ENCODE measurements around the gene LZIC.
"Not testable (repeated sequence)": the region's sequence is repeated elsewhere in the genome, so short reads cannot be mapped to it uniquely, and the experiment has no call there.

The LZIC gene

DNA sequence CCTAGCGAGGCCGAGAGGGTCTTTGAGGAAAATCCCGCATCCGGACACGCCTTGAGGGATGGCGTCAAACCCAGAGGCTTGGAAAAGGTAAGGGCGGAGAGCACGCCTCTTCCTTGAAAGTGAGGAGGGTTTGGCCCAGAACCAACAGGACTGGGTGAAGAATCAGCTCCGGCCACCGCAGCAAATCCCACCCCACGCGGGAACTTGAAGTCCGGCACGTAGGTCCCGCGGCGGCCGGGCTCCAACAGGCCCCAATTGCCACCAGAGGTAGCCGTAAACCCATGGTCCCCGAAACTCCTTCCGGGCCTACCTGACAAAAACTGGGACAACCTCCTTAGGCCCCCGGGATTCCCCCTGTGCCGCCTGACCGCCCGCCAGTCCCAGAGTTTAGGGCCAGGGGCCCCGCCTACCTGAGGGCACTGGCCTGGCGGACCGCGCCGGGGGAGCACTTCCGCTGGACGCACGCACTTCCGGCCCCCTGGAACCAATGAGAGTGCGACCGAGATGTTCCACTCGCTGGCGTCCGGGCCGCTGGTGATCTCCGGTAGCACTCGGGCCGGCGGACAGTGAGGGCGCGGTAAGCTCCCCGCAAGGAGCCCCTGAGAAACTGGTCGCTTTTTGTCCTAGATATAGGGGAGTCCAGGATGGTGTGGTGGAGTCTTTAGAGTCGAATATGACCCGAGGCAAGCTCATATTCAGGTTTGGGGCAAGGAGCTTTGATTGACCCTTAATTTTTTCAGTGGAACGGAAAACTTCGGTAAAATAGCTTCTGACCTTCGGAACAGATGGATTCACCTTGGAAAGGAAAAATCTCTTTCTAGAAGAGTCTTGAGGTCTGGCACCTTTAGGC lies at the start of gene LZIC, which contains the start of gene NMNAT1:
Gene LZIC (minus strand): TSS at position 453 of the 850 bp plus-strand sequence. CDS start 6,772 bp downstream, outside the sequence.
Gene NMNAT1 (plus strand): TSS at position 537 of the 850 bp plus-strand sequence. CDS start 28,599 bp downstream, outside the sequence.
- DNase-seq, result peak; percentile 90 to 91

DNA sequence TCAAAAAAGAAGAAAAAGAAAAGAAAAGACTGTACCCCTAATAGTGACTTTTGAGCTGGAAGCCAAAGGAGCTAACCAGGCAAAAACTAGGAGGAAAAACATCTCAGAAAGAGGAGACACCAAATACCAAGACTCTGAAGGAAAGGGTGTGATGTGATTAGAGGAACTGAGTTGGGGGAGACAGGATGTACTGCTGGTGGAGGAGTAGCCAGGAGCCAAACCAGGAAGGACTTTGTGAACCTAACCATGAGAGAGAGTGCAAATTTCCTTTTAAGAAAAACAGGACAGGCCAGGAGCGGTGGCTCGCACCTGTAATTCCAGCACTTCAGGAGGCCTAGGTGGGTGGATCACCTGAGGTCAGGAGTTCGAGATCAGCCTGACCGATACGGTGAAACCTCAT lies 49.7 kb upstream of the LZIC start:
- DNase-seq, result no peak

DNA sequence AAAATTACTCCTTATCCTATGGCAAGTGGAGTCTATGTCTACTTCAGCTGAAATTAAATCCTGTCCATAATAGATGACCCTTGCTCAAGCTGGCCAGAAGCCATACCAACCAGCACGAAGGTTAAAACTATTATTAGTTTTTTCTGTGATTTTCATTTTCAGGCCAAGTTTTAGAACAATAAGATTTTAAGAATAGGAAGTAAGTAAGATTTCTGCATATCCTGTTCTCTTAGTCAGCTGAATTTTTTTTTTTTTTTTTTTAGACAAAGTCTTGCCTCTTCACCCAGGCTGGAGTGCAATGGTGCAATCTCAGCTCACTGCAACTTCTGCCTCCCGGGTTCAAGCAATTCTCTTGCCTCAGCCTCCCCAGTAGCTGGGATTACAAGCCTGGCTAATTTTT lies 47.8 kb upstream of the LZIC start:
- DNase-seq, result no peak

DNA sequence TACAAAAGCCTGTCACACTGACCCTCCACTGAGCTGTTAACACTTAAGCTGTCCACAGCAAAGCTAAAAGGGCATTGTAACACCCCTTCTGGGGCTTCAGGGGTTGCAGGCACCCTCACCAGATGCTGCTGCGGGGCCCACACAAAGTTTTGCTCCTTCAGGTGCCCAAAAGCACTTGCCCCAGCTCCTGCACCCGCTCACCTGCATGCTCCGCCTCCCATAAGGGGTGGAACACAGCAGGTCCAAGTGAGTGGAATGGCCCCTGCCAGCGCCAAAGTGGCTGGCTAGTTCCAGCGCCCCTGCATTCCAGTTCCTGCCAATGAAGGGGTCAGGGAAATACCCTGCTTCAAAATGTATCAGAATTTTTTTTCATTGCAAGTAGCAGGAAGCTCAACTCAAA lies 46.6 kb upstream of the LZIC start:
- DNase-seq, result no peak

DNA sequence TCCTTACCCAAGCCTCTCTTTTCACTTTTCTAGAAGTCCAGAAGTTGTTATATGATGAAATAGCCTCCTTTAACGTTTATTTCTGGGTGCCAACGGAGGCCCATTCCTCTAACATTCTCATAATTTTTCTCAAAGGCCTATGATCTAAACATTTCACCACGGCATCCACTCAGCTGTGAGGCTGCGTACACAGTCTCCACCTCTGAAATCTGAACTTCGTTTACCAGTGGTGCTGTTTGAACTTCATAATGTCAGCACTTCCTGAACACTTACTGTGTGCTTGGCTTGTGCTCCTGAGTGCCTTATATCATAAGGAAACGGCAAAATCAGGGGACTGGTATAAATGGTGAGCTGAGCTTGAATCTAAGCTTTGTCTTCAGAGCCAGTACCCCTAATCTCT lies 41.8 kb upstream of the LZIC start:
- no peak for DNase-seq

DNA sequence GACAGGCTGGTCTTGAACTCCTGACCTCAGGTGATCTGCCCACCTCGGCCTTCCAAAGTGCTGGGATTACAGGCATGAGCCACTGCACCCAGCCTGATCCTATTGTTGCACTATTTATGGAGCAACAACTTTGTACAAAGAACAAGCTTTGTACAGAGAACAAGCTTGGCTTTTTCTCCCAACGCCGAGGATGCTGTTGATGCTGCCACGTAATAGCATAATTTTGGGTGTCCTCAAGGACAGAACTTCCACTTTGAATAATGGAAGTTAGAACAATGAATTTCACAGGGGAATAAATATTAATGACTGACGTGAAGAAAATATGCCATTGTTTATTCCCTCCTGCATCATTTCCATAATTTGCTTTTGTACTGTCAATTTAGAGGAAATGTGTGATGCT lies 41.1 kb upstream of the LZIC start:
- DNase-seq, result no peak

DNA sequence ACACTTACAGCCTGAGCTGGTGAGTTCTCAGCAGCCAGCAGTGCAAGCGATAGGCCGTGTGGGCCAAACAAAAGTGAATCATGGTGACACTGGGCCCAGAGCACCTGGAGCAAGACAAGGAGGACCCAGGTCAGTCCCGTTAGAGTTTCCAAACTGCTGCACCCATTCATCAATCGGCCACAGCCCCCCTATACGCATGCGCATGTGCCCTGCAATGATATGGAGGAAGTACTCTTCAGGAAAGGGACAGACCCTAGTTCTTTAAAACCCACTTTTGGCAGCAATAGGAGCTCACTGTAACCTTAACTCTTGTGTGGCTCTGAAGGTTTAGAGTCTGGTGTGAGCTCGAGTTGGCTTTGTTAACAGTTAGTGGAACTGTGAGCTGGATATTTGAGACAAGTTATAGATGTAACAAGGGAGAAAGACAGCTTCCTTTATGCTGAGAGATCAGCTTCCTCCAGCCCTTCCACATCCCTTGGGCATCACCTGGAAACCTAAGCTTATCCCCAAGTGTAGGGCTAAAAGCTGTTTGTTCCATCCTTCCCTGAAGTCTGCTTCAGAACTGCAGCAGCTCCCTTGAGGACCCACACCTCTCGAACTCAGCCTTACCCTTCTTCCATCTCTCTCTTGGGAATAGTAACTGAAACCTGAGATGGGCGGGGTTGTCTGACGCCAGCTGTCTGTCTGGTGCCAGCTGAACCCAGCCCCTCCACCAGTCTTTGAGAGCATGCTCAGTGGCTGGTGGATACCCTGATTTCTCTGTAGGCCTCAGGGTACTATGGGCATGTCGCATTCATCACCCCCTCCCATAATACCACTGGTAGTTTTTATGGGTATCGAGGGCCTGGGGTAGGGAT lies 17.7 kb upstream of the LZIC start:
- DNase-seq, result peak; percentile 8 to 69

DNA sequence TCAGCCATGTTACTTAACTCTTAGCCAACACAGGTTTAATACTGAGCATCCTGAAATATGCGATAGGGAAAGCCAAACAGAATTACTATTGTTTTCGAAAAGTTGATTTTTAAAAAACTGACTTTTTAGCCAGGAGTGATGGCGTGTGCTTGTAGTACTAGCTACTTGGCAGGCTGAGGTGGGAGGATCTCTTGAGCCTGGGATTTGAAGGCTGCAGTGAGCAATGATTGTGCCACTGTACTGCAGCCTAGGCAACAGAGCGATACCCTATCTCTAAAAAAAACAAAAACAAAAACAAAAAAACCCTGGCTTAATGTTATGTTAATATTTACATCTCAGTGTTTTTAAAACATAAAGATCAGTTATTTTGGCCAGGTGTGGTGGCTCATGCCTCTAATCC lies 16.8 kb upstream of the LZIC start:
- no peak for DNase-seq

DNA sequence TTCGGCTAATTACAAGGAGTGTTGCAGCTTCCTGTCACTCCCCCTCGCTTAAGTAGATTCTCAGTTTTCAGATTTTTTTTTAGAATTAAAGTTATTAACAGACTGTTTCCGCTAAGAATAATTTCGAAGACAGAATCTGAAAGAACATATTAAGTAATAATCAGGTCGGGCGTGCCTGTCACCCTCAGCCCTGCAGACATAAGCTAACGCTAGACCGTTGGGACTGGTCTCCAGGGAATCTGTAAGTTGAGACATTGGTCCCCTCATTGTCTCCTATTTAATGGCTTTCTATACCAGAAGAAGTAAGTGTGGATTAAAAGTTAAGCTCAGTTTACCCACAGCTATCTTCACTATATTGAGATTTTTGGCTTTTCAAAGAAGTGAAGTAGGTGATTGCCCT lies 14.5 kb upstream of the LZIC start:
- no peak for DNase-seq

DNA sequence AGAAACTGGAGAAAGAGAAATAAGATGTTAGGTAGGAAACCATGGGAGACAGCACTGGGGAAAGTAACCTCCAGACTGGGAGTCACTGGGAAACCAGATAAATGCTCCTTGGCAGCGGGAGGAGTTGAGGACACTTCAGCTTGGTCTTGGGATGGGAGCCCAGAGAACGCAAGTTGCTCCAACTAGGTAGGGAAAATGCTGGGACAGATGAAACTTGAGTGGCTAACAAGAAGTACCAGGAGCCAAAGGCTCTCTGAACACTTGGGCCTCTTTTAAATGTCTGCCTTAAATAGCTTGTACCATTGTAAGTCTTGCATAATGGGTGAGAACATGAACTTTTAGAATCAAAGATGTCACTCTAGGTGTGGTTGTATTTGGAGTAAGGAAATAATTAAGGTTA lies 3.1 kb upstream of the LZIC start:
- DNase-seq, result no peak

DNA sequence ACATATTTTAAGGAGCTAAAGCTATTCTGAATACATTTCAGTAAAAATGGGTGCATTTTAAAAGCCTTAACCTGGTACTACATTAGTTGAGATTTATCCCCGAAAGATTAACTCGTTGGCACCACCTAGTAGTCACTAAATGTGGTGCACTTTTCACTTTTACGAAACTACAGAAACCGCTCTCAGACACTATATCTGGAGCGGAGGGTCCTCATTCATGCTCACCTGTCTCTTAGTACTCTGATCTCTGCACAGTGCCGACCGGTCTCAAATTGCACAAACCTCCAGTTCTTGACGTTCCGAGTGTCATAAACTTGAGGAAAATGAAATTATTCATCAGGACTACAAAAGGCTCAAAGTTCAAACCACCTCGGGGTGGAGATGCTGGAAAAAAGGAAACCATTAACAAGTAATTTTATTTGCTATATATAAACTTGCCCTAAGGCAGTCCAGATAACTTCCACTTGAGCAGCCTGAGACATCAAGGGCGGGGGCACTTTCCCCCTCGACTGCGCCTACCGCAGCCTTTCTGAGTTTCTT lies 722 bp downstream of the LZIC start:
- DNase-seq, result peak; percentile 21 to 49

DNA sequence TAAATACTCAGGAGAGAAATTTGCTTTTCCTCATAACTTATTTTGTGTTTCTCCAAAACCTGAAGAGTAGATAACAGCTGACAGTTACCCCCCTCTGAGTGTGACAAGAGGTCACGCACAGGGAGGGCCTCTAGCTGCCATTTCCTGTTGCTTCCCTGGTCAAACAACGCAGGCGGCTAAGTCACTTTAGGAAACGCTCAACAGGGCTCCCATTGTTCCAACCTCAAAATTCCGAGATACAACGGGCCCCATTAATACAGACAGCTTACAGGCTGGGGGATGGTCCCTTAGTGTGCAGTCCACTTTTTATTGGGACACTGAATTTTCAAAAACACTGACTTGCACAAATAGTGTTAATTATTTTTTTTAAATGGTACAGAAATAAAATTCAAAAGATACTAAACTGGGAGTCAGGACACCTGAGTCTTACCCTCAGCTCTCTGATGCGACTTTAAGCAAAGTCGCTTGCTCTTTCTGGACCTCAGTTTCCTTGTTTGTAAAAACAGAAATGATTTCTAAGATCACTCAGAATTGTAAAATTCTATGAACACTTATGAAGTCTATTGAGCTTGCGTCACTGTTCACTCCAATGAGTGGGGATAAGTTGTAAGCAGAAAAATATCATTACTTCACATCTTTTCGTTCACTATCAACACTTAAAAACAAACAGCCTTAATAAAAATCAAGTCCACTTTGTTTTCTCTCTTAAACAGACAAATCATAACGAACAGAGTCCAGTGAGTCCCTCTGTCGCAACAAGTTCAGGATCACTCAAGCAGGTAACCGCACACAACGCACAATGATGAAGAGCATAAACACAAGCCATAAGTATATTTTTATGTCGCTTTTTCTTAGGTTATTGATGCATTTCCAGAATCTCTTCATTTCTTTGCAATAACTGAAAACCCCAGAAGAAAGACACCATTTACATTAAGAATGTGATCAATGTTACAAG lies 13.5 kb downstream of the LZIC start:
- DNase-seq, result no peak

DNA sequence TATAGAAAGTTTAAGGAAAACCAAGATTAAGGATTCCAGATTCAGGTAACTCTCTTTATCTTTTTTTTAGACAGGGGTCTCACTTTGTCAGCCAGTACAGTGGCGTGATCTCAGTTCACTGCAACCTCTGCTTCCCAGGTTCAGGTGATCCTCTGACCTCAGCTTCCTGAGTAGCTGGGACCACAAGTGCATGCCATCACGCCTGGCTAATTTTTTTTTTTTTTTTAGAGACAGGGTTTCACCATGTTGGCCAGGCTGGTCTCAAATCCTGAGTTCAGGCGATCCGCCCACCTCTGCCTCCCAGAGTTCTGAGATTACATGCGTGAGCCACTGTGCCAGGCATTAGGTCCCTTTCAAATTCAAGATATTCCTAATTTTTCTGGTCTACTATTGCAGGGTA lies 15.9 kb downstream of the LZIC start:
- no peak for DNase-seq

DNA sequence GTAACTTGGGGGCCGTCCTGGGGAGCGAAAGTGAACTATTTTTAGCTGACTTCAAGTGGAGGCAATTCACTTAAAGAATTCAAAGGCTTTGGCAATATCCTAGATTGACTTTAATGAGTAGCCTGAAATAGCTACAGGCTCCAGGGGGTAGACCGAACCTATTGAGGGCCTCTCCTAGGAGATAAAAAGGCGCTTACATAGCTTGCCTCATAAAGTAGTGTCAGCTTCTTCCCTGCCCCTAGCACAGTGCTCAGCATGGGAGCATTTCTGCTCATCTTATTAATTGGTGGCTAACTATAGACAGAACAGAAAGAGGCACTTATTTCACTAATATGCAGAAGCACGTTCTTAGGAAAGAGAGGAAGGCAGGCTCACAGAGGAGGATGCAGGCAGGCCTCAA lies 20.8 kb downstream of the LZIC start:
- DNase-seq, result no peak

DNA sequence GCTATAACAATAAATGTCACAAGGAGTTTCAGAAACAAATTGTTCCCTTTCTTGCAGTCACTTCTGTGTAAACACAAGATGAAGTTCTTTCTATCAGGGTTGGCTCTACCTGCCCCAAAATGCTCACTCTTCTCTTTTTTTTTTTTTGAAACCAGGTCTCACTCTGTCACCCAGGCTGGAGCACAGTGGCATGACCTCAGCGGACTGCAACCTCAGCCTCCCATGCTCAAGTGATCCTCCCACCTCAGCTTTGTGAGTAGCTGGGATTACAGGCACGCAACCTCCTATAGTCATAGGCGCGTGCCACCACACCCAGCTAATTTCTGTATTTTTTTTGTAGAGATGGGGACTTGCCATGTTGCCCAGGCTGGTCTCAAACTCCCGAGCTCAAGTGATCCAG lies 22.6 kb downstream of the LZIC start:
- no peak for DNase-seq

DNA sequence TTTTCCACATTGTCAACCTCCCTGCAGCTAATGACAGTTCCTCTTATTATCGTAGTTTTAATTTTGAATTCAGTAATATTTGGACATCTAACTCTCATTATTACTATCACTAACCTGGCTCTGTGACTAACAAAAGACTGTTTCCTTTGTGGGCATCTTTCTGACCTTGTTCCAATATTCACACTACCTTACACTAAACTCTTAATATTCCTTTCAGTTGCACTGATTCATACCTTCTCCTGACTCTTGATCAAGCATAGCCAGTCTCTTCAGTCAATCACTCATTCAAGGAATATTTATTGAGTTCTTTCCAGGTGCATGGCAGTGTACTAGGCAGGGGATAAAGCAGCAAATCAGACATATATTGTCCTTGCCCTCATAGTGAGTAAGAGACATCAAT lies 25.3 kb downstream of the LZIC start:
- no peak for DNase-seq

DNA sequence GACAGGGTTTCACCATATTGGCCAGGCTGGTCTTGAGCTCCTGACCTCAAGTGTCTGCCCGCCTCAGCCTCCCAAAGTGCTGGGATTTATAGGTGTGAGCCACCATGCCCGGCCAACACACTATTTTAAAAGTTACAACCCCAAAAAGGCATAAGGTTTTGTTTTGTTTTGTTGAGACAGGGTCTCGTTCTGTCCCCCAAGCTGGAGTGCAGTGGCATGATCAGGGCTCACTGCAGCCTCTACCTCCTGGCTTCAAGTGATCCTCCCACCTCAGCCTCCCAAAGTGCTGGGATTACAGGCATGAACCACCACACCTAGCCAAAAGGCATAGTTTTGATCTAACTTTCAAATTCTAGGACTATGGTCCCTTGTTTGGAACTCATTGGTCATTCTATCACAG lies 25.7 kb downstream of the LZIC start:
- not testable (repeated sequence) for DNase-seq

DNA sequence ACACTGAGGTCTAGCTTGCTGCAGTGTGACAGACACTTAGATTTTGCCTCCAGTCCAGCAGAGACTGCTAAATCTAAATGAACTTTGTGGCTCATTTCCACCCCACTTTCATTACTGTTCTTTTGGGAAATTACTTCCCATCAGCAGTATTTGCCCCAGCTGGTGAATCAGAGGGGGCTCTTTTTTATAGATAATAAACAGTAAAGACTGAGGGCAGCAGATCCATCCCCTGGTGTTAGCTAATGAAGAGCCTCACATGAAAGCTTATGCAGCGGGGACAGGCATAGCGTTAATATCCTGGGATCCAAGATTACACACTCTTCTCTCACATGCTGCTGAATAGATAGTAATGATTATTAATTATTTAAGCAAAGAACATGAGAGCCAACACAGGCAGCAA lies 26.7 kb downstream of the LZIC start:
- DNase-seq, result no peak

DNA sequence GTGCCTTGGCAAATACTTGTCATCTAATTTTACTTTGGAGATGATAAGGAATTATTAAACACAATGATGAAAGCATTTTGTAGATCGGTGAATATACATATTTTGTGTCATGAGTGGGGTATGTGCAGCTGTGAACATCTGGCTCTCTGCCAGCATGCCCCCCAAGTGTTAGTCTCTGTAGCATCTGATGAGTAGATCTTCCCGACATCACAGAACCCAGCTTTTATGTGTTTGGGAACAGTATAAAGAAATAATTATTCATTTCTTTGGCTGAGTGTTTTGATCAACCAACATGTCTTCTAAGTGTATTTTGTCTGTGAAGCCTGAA lies 28.6 kb downstream of the LZIC start:
- no peak for DNase-seq

DNA sequence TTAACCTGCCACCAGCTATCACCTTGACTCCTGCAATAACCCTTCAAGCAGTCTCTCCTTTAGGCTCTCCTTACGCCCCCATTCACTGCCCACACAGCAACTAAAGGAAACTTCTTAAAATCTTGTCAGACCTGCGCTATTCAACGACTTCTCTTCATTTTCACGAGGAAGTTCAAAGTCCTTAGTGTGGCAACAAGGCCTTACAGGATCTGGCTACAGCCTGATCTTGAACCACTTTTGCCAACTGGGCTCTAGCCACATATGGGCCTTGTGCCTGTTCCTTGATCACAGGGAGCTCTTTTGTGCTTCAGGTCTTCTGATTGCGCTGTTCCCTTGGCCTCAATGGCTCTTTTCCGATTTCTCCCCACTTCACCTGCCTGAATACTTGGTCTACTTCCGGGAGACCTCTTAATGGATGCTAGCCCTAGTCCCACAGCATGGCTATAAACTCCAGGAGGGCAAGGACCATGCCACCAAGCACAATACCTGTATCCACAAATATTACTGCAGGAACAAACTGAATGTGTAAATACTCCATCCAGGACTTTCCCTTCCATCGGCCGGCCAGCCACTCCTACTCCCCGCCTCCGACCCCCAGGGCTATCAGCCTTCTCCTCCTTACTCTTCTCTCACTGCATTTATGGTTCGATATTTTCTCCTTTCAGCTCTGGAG lies 30.8 kb downstream of the LZIC start:
- DNase-seq, result no peak

DNA sequence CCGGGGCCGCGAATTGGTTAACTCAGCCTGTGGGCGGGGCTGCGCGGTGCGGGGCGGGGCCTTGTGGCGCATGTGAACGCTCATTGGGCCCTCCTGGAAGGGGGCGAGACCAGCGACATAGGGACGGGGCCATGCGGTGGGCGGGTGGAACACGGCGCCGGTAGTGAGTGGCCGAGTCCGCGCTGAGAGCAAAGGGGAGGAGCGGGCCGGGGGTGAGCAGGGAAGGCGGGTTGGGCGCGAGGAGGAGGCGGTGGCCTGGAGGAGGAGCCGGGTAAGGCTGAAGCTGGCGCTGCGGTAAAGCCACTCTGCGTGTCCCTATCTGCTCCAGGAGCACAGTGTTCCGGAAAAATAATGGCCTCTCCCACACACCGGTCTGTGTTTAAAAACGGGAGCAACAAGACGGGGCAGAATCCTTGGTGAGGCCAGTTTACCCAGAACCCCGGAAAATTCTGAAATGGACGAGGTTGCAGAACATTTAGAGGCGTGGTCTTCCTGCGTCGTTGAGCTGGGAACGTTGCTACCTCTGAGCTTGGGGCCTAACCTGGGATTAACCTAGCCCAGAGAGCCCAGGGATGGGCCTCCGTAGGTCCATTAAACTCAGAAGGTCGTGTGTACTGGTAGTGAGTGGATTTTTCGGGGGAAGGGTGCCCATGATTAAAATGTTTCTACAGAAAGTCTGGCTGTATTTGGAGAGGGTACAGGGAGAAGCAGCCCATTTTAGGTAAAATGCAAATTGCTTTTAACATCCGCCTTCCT lies 32.6 kb downstream of the LZIC start:
- DNase-seq, result peak; percentile 96 to 98

All from SHP77 (cell line).